H1 (cell line): ENCODE measurements around the gene SMARCB1. TPM values are rescaled to one million over a fixed set of nuclear protein-coding genes. Genes with fewer than 3 reads are reported as not detected.

Experiments
- CTCF ChIA-PET: fragments of 300-600 bp; sonication (Branson Sonifier 250); formaldehyde crosslinking; loops from one replicate; lab custom pipeline; 2021; ENCODE audit not compliant: partially characterized antibody; lab: Charles Lee
- POLR2A ChIA-PET: fragments of 300-600 bp; sonication (Branson Sonifier 250); formaldehyde crosslinking; loops from one replicate; lab custom pipeline; 2021; ENCODE audit warnings: inconsistent platforms; ENCODE audit not compliant: partially characterized antibody; lab: Charles Lee
- DNase-seq, 2 experiments: peaks; one replicate each; pipeline versions ENCODE4 v3.0.0 to v3.0.0-alpha.2; 2010 to 2022; ENCODE audit warnings: low spot score in 2 of 2, low read depth in 1 of 2, mixed read lengths in 1 of 2
- FAIRE-seq: peaks from 2 replicates; lab custom pipeline; 2011; peaks lifted over from hg19 to GRCh38; lab: Jason Lieb, UNC
- H2AFZ ChIP-seq: 2 replicates; pipeline ENCODE4 v1.8.1; 2012; ENCODE audit warnings: low read length, inconsistent platforms
- H2AK5ac ChIP-seq: 2 replicates; pipeline ENCODE4 v1.6.1; 2013; ENCODE audit warnings: low read depth, low read length
- H2BK120ac ChIP-seq: replicated peaks from 2 replicates; pipeline ENCODE3; 2013; ENCODE audit warnings: low read depth, low read length, inconsistent platforms
- H2BK12ac ChIP-seq: 2 replicates; pipeline ENCODE4 v1.6.1; 2013; ENCODE audit warnings: low read depth, low read length
- H2BK15ac ChIP-seq: 2 replicates; pipeline ENCODE4 v1.6.1; 2013; ENCODE audit warnings: low read length
- H2BK20ac ChIP-seq: 2 replicates; pipeline ENCODE4 v1.6.1; 2013; ENCODE audit warnings: low read length
- H2BK5ac ChIP-seq: 2 replicates; pipeline ENCODE4 v1.6.1; 2013; ENCODE audit warnings: low read depth, low read length
- H3K14ac ChIP-seq: 2 replicates; pipeline ENCODE4 v1.6.1; 2013; ENCODE audit warnings: inconsistent platforms; ENCODE audit not compliant: insufficient read length
- H3K18ac ChIP-seq: 2 replicates; pipeline ENCODE4 v1.6.1; 2013; ENCODE audit warnings: low read length; ENCODE audit errors: extremely low read depth
- H3K23ac ChIP-seq: 2 replicates; pipeline ENCODE4 v1.6.1; 2013; ENCODE audit warnings: inconsistent platforms; ENCODE audit not compliant: insufficient read length
- H3K23me2 ChIP-seq: 2 replicates; pipeline ENCODE4 v1.6.1; 2013; ENCODE audit warnings: low read depth, low read length
- H3K27ac ChIP-seq: 2 replicates; pipeline ENCODE4 v1.6.1; 2011; ENCODE audit warnings: low read depth, low read length, inconsistent platforms
- H3K27me3 ChIP-seq, 4 experiments: replicated peaks in 1 of 4; 1 replicate in 1 of 4; 2 replicates in 3 of 4; pipeline versions ENCODE4 v1.6.1 to v1.8.1; 2011 to 2013; ENCODE audit warnings: low read length in 3 of 4, mild to moderate bottlenecking in 3 of 4, inconsistent platforms in 2 of 4, mixed read lengths in 2 of 4, moderate library complexity in 1 of 4; ENCODE audit not compliant: control insufficient read depth in 3 of 4, insufficient read depth in 3 of 4; ENCODE audit errors: extremely low read depth in 1 of 4
- H3K36me3 ChIP-seq, 4 experiments: 2 replicates each; pipeline versions ENCODE4 v1.6.1 to v1.8.1; 2011 to 2013; ENCODE audit warnings: mild to moderate bottlenecking in 4 of 4, low read length in 3 of 4, moderate library complexity in 2 of 4, control low read depth in 1 of 4, inconsistent platforms in 1 of 4; ENCODE audit not compliant: insufficient read depth in 4 of 4, control insufficient read depth in 2 of 4
- H3K4ac ChIP-seq: replicated peaks from 2 replicates; pipeline ENCODE3; 2013; ENCODE audit warnings: low read length, low read depth, mixed read lengths, inconsistent platforms; ENCODE audit not compliant: insufficient read length
- H3K4me1 ChIP-seq, 4 experiments: replicated peaks in 1 of 4; 1 replicate in 1 of 4; 2 replicates in 3 of 4; pipeline versions ENCODE4 v1.6.1 to v1.8.1; 2011 to 2013; ENCODE audit warnings: low read length in 3 of 4, inconsistent platforms in 2 of 4, mixed read lengths in 1 of 4; ENCODE audit not compliant: insufficient read depth in 4 of 4, control insufficient read depth in 3 of 4
- H3K4me2 ChIP-seq, 2 experiments: 2 replicates each; pipeline versions ENCODE4 v1.6.1 to v1.8.1; 2011 to 2013; ENCODE audit warnings: low read depth in 2 of 2, low read length in 2 of 2, control low read depth in 1 of 2, inconsistent platforms in 1 of 2, mild to moderate bottlenecking in 1 of 2; ENCODE audit not compliant: insufficient read depth in 1 of 2
- H3K4me3 ChIP-seq, 4 experiments: fragments of 200-600, 300-600 bp in 1 of 4; sonication (generic), shearing (Covaris generic), sonication (Bioruptor Twin) in 1 of 4; 2 replicates each; pipeline versions ENCODE4 v1.5.1 to v1.8.1; 2011 to 2016; ENCODE audit warnings: low read length in 4 of 4, low read depth in 3 of 4, control low read depth in 2 of 4, inconsistent platforms in 2 of 4, mild to moderate bottlenecking in 2 of 4, mixed read lengths in 1 of 4, moderate library complexity in 1 of 4; ENCODE audit not compliant: insufficient read depth in 2 of 4; ENCODE audit errors: extremely low read depth in 1 of 4
- H3K56ac ChIP-seq: replicated peaks from 2 replicates; pipeline ENCODE3; 2013; ENCODE audit warnings: low read depth, mild to moderate bottlenecking, mixed read lengths, low read length, inconsistent platforms; ENCODE audit not compliant: insufficient read length
- H3K79me1 ChIP-seq: 2 replicates; pipeline ENCODE4 v1.6.1; 2013; ENCODE audit warnings: low read depth, low read length, control low read depth
- H3K79me2 ChIP-seq, 2 experiments: 2 replicates each; pipeline versions ENCODE4 v1.6.1 to v1.8.1; 2012 to 2013; ENCODE audit warnings: low read length in 2 of 2, mild to moderate bottlenecking in 2 of 2, inconsistent platforms in 1 of 2; ENCODE audit not compliant: insufficient read depth in 2 of 2, control insufficient read depth in 1 of 2
- H3K9ac ChIP-seq, 4 experiments: replicated peaks in 1 of 4; 1 replicate in 1 of 4; 2 replicates in 3 of 4; pipeline versions ENCODE4 v1.6.1 to v1.8.1; 2011 to 2013; ENCODE audit warnings: low read depth in 3 of 4, low read length in 3 of 4, control low read depth in 2 of 4, mild to moderate bottlenecking in 2 of 4, moderate library complexity in 2 of 4, inconsistent platforms in 1 of 4; ENCODE audit errors: extremely low read depth in 1 of 4
- H3K9me3 ChIP-seq, 2 experiments: 2 replicates each; pipeline versions ENCODE4 v1.6.1 to v1.8.1; 2012 to 2013; ENCODE audit warnings: mild to moderate bottlenecking in 2 of 2, moderate library complexity in 2 of 2, control low read depth in 1 of 2, inconsistent platforms in 1 of 2, low read depth in 1 of 2, low read length in 1 of 2, mixed read lengths in 1 of 2; ENCODE audit not compliant: insufficient read depth in 2 of 2
- H4K20me1 ChIP-seq, 2 experiments: replicated peaks in 1 of 2; 2 replicates each; pipeline versions ENCODE3 to v1.8.1; 2011 to 2013; ENCODE audit warnings: inconsistent platforms in 2 of 2, low read length in 2 of 2, mild to moderate bottlenecking in 1 of 2; ENCODE audit not compliant: insufficient read depth in 2 of 2, control insufficient read depth in 1 of 2
- H4K5ac ChIP-seq: 2 replicates; pipeline ENCODE4 v1.6.1; 2013; ENCODE audit warnings: low read length, low read depth, mixed read lengths, inconsistent platforms; ENCODE audit not compliant: insufficient read length
- H4K8ac ChIP-seq: 2 replicates; pipeline ENCODE4 v1.8.0; 2013; ENCODE audit warnings: mild to moderate bottlenecking, moderate library complexity, low read length, inconsistent platforms; ENCODE audit not compliant: insufficient read depth; ENCODE audit errors: extremely low read depth
- H4K91ac ChIP-seq: replicated peaks from 2 replicates; pipeline ENCODE3; 2013; ENCODE audit warnings: low read length, mixed read lengths, inconsistent platforms; ENCODE audit not compliant: insufficient read length
- JUN ChIP-seq: IDR thresholded peaks from 2 replicates; pipeline ENCODE4 v1.6.1; 2011; ENCODE audit warnings: low read depth, mild to moderate bottlenecking, improper control_type of control experiment, low read length
- MAFK ChIP-seq: IDR thresholded peaks from 2 replicates; pipeline ENCODE4 v1.6.1; 2012; ENCODE audit warnings: low read depth, mild to moderate bottlenecking, improper control_type of control experiment, low read length
- RFX5 ChIP-seq: IDR thresholded peaks from 2 replicates; pipeline ENCODE4 v1.6.1; 2011; ENCODE audit warnings: low read depth, low read length, improper control_type of control experiment, borderline replicate concordance
- WGBS, 2 experiments: shearing (Covaris generic) in 1 of 2; methylation state at CpG; one replicate each; pipeline versions ENCODE4 v1.1.6 to v1.1.7; 2013 to 2015; ENCODE audit warnings: low lambda C conversion rate in 2 of 2, mixed read lengths in 2 of 2, inconsistent platforms in 1 of 2, low coverage in 1 of 2, missing lambda C conversion rate in 1 of 2; ENCODE audit not compliant: insufficient replicate concordance in 2 of 2, insufficient coverage in 1 of 2, insufficient read length in 1 of 2; ENCODE audit errors: extremely low coverage in 1 of 2, missing lambda C conversion rate in 1 of 2; 5-methylcytosine and 5-hydroxymethylcytosine counted together
- polyA plus RNA-seq, 7 experiments: library from polyadenylated mRNA; depleted of rRNA in 3 of 7; stranded (reverse) in 5 of 7; unstranded in 2 of 7; fragments of >200 nt in 5 of 7; fragments of 200-250 nt in 2 of 7; gene quantifications; 1 replicate in 5 of 7; 2 replicates in 1 of 7; 4 replicates in 1 of 7; pipeline versions ENCODE4 v1.2.1 to v1.2.3, GENCODE V29; 2011 to 2013; ENCODE audit warnings: missing spikeins in 2 of 7, mixed read lengths in 2 of 7
- total RNA-seq: library from RNA; stranded (reverse); fragmentation: NEBNext Ultra II Directional; extraction: Animal tissue kit (Norgen Biotek cat#: 25700); gene quantifications from 2 replicates; pipeline ENCODE4 v1.2.1, GENCODE V29; 2021
- TF ChIP-seq, protein P1 (sequence below): IDR thresholded peaks from 2 replicates; pipeline ENCODE4 v1.6.1; 2012; ENCODE audit warnings: inconsistent platforms

The SMARCB1 gene
- total and polyA plus RNA-seq, 2 of the 8 experiments (the other 6 are each of a cell fraction or from before 2014, with no cell fraction given): 116 to 145 TPM

- Histone ChIP-seq H4K20me1 (peaks cover 0 to 4% of the 10 kb centered on the region in 2 experiments), H3K4me1 (no peaks in the 10 kb centered on the region), H3K9me3 (no peaks in the 10 kb centered on the region), H2BK15ac (no peak overlapping the region), H3K4ac (no peak overlapping the region), H2AFZ (no peak overlapping the region), H3K56ac (no peak overlapping the region), H4K8ac (no peak overlapping the region), H3K4me2 (no peak overlapping the region), H3K36me3 (peaks cover 13 to 67% (median 32%) of the 10 kb centered on the region in 4 experiments), H2BK5ac (no peak overlapping the region), H2BK20ac (no peak overlapping the region), H4K5ac (no peak overlapping the region), H3K79me2 (no peaks in the 10 kb centered on the region), H3K23ac (no peak overlapping the region), H4K91ac (no peak overlapping the region), H3K27ac (no peak overlapping the region), H3K18ac (no peak overlapping the region; the same call in 1 of the 2 replicates), H3K27me3 (no peaks in the 10 kb centered on the region), H3K9ac (no peak overlapping the region), H2BK120ac (no peak overlapping the region), H3K4me3 (no peak overlapping the region), H3K79me1 (no peaks in the 10 kb centered on the region), H2BK12ac (no peak overlapping the region), H3K14ac (no peak overlapping the region), H3K23me2 (no peaks in the 10 kb centered on the region), H2AK5ac (no peak overlapping the region)
- no peak for FAIRE-seq
- WGBS, 2 experiments: 66% methylated on average over 4 of the region's 4 CpGs; no CpG with 5 or more reads in 1 of the 2 experiments
- TF ChIP-seq MAFK (no peak), JUN (no peak), RFX5 (no peak)
- TF ChIP-seq, protein P1, sequence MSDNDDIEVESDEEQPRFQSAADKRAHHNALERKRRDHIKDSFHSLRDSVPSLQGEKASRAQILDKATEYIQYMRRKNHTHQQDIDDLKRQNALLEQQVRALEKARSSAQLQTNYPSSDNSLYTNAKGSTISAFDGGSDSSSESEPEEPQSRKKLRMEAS: peak; percentile 49; the same call in 1 of the 2 replicates
- DNase-seq: no peak
- ChIA-PET CTCF (interaction anchor here (0.7 to 1.3 kb wide), 2 partner anchors 25 to 29 kb away, joined by 3 to 7 read pairs; no protein-coding TSS in a partner anchor), POLR2A (interaction anchor here (1.0 to 2.2 kb wide), 3 partner anchors 8 to 15 kb away, joined by 3 to 8 read pairs (median 3); no protein-coding TSS in a partner anchor)
These were observed 34.0 kb downstream of the SMARCB1 start for GRCh38 chr22:23820748-23821211.
